Right ventricle myocardium superior (tissue), 1 donor: Measurements from ENCODE around the gene FAF1. TPM values are rescaled to one million over a fixed set of nuclear protein-coding genes. Genes with fewer than 3 reads are reported as not detected.

Source experiments
- ATAC-seq: fragments of 200-7000 bp; cut with Tn5 transposase; one replicate; pipeline ENCODE4 v1.9.1; 2020; ENCODE audit warnings: mild to moderate bottlenecking; ENCODE audit not compliant: poor library complexity
- DNase-seq: peaks from one replicate; pipeline ENCODE4 v3.0.0-alpha.2; 2020
- intact Hi-C: fragments of 100-400 bp; cut with DNase I; formaldehyde crosslinking; loops from one replicate; pipeline ENCODE4 v1.11.2; 2022
- total RNA-seq: library from RNA; stranded (reverse); fragmentation: NEBNext Ultra II Directional; extraction: Animal tissue kit (Norgen Biotek cat#: 25700); gene quantifications from one replicate; pipeline ENCODE4 v1.2.1, GENCODE V29; 2021
- donor health status: DM: no; HTN: yes; CAD: no; lungs with severe emphysema.

Gene FAF1
- total RNA-seq, 1 donor from 2014 or later = 88.1 TPM

DNA sequence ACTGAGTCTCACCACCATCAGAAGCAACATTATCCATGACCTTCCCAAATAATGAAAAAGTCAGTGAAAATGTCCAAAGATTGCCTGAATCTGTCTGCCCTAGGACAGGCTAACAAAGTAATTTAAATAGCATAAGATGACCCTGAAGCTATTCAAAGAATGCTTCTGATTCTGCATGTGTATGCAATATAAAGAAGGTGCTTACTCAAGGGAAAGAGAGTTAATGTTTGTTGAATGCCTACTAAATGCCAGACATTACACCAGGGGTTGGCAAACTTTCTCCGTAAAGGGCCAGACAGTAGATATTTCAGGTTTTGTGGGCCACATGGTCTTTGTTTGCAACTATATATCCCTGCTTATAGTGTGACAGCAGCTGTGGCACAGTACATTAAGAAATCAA is 314.9 kb downstream of the FAF1 start:
- intact Hi-C loops = no loop called here
- no peak for ATAC-seq
- no peak for DNase-seq

DNA sequence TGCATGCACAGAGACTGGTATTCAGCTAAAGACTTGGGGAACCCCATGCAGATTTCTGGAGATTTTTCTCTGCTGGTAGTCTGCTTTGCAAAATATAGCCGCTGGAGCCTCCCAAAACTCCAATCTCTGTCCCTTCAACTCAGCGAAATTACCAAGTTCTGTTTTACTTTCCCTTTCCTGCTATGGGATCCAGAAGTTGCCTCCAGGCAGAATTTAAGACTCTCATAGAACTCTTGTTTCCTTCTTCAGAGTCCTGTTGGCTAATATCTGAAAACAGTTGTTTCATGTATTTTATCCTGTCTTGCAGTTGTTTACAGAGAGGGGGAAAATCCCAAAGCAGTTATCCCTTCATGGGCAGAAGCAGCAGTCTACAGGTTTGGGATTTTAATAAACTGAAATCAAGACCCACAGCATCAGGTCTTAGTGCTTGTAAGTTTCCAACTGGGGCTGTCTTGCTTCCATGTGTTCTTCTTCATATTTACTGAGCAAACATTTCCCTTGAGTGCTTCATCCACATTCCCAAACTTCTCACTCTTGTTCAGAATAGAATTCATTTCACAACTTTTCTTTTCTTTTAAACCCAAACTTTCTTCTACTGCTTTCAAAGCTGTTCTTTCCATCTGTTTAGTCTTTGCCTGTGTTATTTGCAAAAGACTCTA is 315.5 kb downstream of the FAF1 start:
- ATAC-seq (no peak), DNase-seq (no peak)
- intact Hi-C loops = no loop called here

DNA sequence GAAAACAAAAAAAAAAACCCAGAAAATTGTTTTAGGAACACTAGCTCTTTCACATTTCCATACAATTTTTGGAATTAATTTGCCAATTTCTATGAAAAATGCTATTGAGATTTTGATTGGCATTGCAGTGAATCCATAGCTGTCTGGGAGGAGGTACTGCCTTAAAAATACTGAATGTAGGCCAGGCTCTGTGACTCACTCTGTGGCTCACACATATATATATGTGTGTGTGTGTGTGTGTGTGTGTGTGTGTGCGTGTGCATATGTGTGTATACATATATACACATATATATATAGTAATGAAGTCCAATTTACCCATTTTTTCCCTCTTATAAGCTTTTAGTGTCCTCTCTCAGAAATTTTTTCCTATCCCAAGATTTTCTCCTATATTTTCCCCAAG is 322.6 kb downstream of the FAF1 start:
- intact Hi-C loops = no loop called here
- DNase-seq = no peak
- no peak for ATAC-seq

DNA sequence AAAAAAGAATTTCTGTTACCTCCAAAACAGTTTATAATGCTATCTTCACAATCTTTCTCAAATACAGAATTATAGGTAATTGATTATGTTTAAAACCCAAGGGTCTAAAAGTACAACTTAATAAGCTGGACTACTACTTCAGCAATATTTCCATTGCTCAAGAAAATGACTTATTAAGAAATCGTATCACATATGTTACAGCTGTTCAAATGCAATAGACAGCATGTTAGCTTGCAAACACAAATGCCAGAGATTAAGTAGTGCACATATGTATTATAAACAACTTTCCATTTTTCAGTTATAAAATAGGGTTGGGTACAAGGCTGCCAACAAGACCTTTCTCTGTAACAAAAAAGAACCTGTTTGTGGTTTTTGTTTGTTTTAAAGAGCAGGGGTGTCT is 325.8 kb downstream of the FAF1 start:
- intact Hi-C loops = no loop called here
- DNase-seq = no peak

DNA sequence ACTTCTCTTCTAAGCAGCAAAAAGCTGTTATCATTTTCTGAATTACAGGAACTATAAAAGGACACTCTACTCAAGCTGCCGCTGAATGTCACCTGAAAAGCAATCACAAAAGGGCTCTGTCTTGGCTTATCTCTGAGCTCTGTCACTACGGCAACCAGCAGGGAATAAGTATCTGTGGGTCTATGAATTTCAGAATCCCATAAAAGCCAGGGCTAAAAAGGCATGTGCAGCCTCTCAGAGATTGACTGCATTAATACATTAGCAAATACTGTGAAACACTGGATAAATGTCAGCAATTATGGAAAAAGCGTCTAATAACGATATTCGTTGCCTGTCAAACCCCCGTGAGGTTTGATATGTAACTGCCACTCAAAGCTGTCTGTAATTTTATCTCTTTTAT is 326.6 kb downstream of the FAF1 start:
- no peak for DNase-seq
- intact Hi-C loops = no loop called here
- no peak for ATAC-seq

More for the DNA sequence above, 325.8 kb downstream of the FAF1 start:
- ATAC-seq = no peak

DNA sequence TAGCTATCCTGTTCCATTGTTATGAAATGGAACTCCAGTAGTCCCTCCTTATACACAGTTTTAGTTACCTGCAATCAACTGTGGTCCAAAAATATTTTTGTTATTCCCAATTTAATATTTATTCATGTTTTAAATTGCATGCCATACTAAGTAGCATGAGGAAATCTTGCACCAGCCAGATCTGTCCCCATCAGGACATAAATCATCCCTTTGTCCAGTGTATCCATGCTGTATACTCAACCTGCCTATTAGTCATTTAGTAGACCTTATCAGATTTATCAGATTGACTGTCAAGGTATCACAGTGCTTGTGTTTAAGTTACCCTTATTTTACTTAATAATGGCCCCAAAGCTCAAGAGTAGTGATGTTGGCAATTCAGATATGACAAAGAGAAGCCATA is 328.9 kb downstream of the FAF1 start:
- DNase-seq = no peak
- intact Hi-C loops = no loop called here
- no peak for ATAC-seq

DNA sequence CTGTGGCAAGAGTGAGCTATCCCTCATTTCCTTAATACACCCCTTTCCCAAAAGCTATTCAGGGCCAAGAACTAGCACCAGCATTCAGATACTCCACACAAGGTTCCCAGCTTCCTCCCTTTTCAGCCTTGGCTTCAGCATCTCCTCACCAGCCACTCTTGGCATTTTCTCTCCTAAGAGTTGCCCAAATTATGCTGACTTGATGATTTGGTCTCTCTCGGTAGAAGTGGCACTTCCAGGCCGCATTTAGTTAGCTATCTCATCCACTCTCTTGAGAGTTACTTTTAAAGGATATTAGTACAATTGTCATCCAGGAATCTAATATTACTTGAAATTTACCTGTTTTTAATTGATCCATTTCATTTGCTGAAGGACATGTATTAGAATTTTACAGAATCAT is 337.8 kb downstream of the FAF1 start:
- intact Hi-C loops = no loop called here
- ATAC-seq (no peak), DNase-seq (no peak)

DNA sequence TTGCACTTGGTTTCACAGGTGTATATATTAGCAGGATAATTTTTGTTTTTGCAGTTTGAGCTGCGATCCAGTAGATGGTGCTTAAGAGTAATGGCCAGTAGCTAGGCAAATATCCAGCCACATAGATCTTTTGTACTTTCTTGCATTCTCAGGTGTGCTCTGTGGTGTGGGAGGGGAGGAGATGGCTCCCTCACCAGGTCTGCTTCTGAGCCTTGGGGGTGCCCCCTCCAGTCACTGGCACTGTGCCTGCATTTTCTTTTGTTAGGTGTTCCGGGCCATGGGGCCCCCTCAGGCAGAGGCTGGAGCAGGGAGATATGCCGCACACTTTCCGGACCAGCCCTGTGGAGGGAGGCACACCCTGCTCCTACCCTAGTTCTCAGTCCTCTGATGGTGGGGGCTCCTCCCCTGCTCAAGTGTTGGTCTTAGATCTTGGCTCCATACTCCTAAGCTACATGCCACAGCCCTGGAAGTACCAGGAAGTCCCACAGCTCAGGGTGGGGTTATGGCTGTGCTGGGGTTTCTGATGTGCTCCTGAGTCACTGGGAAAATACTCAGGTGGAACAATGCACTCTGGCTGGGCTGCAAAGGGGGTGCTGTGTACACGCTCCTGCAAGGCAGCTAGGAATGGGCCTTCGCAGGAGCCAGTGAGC is 339.3 kb downstream of the FAF1 start:
- ATAC-seq (peak; percentile 46), DNase-seq (no peak)
- intact Hi-C loops = no loop called here

DNA sequence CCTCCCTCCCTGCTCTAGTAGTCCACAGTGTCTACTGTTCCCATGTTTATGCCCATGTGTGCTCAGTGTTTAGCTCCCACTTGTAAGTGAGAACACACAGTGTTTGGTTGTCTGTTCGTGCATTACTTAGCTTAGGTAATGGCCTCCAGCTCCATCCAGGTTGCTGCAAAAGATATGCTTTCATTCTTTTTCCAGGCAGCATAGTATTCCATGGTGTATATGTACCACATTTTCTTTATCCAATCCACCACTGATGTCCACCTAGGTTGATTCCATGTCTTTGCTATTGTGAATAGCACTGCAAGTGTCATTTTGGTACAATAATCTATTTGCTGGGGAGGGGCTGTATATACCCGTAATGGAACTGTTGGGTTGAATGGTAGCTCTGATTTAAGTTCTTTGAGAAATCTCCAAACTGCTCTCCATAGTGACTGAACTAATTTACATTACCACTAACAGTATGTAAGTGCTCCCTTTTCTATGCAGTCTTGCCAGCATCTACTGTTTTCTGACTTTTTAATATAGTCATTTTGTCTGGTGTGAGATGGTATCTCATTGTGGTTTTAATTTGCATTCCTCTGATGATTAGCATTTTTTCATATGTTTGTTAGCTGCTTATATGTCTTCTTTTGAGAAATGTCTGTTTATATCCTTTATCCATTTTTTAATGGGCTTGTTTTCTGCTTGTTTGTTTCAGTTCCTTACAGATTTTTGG is 344.9 kb downstream of the FAF1 start:
- DNase-seq (no peak), ATAC-seq (no peak)
- intact Hi-C loops = no loop called here

DNA sequence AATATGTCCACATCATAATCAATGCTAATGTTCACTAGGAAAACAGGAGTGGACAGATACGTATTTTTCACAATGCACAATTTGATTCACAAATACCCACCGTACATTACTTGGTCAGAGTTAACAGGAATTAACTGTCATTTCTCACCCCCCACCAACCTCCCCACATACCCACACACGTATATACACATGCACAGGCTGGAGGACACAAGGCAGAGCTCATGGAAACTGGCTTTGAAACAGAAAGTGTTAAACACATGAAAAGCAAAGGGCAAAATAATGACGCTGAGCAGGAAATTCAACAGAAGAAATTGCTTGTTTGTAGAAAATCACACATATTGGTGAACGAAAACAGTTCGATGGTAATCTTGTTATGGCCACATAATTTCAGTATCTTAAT is 348.4 kb downstream of the FAF1 start:
- intact Hi-C loops = no loop called here
- DNase-seq (no peak), ATAC-seq (no peak)

DNA sequence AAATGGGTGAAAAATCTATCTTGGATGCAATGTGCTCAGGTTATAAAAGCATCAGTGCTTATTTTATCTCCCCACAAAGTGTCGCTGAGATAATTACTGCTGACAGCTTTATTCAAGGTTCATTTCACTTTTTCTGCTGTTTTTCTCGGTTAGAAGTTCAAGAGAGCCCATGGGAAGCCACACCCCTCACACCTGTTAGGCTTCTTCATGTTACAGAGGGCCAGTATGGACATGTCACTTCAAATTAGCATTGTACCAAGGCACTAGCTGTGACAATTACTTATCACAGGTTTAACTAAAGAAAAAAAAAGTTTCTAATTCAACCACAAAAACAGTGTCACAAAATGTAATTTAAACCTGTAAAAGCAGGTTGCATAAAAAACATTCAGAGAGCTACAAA is 349.5 kb downstream of the FAF1 start:
- intact Hi-C loops = no loop called here
- no peak for ATAC-seq
- no peak for DNase-seq

DNA sequence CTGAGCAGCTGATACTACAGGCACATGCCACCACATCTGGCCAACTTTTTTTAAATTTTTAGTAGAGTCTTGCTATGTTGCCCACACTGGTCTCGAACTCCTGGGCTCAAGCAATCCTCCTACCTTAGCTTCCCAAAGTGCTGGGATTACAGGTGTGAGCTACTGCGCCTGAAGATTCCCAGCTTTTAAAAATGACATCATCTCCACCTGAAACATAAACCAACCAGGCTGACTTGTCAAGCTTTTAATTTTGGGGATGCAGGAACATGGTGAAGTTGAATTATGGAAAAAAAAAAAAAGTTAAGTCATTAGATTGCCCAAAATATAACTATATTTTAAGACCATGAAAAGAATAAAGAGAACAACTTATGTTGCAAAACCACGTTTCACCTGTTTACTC is 350.6 kb downstream of the FAF1 start:
- intact Hi-C loops = no loop called here

DNA sequence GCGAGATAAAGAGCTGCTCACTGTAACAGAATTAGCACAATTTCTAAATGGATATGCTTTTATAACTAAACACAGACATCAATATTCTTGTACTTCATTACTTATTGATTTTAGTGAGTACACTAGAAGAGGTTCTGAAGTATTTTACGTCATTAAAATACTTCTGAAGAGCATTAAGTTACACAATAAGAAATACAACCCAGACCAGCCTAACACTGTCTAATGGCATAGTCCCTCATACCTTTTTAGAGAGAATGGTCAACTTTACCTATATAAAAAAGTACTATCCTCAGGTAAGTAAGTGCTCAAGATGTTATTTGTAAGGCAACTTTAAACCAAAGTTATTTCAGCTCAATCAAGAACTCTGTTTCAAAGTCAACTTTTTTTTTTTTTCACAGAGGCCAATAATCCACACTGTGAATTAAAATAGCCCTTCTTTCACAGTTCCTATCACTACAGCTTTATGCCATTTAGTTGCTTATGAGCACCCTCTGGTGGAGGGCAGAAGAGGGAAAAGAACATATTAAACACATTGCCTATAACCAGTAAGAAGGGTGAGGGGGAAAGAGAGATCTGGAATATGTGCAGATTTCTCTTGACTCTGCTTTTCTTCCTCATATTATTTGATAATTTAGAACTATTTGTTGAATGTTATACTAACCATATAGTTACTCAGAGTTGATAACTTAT is 354.7 kb downstream of the FAF1 start:
- ATAC-seq (no peak), DNase-seq (no peak)
- intact Hi-C loops = no loop called here

More for the DNA sequence above, 350.6 kb downstream of the FAF1 start:
- DNase-seq (no peak), ATAC-seq (no peak)

DNA sequence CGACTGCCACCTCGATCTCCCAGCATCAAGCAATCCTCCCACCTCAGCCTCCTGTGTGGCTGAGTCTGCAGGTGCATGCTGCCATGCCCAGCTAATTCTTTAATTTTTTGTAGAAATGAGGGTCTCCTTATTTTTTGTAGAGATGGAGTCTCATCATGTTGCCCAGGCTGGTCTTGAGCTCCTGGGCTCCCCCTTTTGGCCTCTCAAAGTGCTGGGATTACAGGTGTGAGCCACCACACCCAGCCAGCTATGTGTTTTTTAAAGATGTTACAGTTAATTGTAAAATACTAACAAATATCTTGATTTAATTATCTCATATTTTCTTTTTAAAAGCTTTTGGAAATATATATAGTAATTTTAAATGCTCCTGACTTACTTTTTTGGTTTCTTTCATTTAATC is 355.5 kb downstream of the FAF1 start:
- intact Hi-C loops = no loop called here
- no peak for DNase-seq
- no peak for ATAC-seq

DNA sequence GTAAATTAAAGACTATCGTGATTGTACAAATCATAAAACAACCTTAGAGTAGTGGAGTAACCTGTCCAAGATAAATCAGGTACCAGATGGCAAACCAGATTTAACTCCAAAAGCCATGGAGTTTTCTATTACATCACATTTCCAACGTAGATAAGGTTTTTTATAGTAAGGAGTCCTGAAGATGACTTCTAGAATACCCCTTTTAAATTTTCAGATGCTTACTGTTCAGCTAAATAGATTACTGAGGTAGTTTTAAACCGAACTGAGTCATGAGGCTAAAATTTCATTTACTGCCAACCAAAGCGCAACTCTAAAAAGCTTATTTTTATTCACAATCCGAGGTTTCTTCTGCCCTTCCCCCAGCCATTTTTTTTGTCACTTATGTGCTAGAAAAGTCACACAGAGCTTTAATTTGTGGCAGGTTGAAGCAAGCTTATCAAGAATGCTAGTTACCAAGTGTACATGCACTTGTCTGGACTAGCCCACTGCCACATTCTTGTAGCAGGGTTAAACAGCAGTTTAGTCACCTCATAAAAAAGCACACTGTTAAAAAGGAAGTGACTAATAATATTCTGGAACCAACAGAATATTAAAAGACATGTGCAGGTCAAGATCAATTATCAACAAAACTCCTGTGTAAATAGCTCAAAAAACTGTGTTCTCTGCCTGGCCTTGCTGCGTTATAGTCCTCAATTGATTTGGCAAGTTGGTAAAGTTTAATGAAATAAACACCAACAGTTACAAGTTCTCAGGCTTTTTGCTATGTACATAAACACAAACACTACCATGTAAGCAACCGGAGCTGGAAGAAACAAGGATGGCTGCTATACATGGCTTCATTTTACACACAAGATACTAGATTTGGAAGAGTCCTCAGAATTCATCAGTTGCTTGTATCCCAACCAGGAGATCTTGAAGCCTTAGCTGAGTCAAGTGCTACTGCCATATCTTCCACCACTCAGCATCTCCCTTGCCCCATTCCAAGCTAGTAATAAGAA is 356.5 kb downstream of the FAF1 start:
- ATAC-seq = no peak
- no peak for DNase-seq
- intact Hi-C loops = no loop called here

DNA sequence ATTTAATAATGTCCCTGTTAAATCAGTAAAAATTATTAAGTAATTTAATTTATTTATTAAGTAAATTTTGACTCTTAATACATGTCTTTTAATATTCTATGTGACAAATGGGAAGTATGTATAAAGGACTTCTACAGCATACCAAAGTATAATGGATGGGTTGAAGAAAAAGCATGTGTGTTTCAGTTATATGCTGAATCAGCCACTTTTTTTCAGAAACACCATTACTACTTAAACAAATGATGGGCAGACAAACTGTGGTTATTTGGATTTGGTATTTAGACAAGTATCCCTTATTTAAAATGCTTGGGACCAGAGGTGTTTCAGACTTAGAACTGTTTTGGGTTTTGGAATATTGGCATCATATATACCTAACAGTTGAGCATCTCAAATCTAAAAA is 360.5 kb downstream of the FAF1 start:
- DNase-seq (no peak), ATAC-seq (no peak)
- intact Hi-C loops = no loop called here

DNA sequence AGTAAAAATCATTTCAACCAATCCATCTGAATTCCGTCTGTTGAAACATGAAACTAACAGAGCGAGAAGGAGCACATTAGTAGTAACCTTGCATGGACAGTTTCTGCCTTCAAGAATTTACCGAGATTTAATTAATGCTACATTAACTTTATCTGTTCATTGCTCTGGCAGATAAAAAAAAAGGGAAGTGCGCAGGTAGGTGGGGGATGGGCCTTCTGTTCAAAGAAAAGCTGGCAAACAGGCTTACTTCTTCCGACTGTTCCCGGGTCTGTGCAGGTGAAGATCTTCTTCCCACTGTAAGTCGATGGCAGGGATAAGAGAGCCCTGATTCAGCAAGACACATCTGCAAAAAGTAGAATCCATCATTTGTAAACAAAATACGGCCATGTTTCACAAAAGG is 364.2 kb downstream of the FAF1 start:
- ATAC-seq = no peak
- intact Hi-C loops = no loop called here

DNA sequence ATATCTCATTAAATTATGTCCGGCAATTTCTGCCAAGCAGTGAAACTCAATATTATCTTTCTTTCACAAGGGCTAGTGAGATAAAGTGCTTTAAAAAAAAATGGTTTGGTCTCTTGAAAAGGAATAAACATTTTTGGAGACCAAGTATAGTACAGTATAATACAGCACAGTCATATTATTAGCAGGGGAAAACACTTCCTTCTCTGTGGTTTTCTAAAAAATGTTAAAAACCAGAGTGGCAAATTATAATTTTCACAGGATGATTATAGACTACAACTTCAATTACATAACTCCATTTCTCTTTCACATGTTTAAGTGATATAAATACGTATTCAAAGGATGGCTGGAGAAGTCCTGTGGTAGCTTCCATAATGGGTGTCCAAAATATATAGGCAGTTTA is 366.6 kb downstream of the FAF1 start:
- ATAC-seq (no peak), DNase-seq (no peak)
- intact Hi-C loops = no loop called here

More for the DNA sequence above, 364.2 kb downstream of the FAF1 start:
- no peak for DNase-seq

DNA sequence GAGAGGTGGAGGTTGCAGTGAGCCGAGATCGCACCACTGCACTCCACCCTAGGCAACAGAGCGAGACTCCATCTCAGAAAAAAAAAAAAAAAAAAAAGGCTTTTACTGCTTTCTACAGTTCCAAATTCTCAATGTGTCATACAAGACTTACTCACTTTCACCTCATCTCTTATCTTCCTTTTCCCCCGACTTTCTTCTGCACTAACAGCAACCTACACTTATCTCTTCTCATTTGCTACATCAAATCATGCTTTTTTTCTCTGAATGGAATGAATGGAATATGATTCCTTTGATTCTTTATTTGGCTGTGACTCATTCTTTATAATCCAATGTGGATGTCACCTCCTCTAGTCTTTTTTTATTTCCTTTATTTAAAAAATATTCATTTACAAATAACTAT is 368.5 kb downstream of the FAF1 start:
- intact Hi-C loops = no loop called here
- ATAC-seq (no peak), DNase-seq (no peak)
